ENCODE results near the gene WFDC12. TPM values are rescaled to one million over a fixed set of nuclear protein-coding genes. Genes with fewer than 3 reads are reported as not detected.

Gene WFDC12
- total RNA-seq, 2 experiments from 2014 or later, result not detected

DNA sequence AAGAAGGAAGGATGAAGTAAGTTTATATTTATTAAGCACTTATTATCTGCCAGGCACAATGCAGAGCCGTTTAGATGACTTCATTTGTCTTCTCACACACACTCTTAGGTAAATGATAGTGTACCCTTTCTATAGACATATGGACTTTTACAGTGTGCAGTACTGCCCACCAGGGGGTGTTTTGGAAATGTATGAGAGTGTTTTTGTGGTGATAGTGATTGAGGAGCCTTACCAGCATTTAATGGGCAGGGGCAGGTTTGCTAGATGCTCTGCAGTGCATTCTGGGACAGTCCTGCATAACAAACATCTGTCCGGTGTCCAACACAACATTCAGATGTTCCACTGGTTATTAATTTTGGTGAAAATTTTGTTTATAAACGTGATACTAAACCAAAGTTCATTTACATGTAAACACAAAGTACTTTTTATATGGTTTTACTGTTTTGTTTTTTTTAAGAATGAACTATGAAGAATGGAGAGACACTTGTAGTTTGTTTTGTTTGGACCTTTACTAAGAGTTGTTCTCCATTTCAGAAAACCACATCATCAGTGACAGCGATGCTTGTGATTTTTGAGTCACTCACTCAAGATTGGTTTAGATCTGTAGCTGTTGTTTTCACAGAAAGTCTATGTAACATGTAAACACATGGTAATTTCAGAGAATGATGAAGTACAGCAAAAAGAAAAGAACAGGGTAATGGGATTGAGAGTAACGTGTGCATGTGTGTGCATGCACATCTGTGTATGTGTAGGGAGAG lies 43.2 kb downstream of the WFDC12 start:
- no peaks in the 10 kb centered on the region for H4K20me1 ChIP-seq (ENCODE audit: insufficient read depth, low read length)
- no peaks in the 10 kb centered on the region for H3K4me1 ChIP-seq (ENCODE audit: insufficient read depth, low read length, poor library complexity, severe bottlenecking)
- TF ChIP-seq CTCF (conservative IDR thresholded peaks at IDR 0.05; ENCODE audit: low read length) (peak; percentile 71), EZH2phosphoT487 (IDR thresholded peaks at IDR 0.05; ENCODE audit: borderline replicate concordance, low read depth, low read length) (no peak)
- no peak overlapping the region for H3K27ac ChIP-seq (ENCODE audit: low read depth, low read length, poor library complexity, severe bottlenecking)
- H3K9me3 ChIP-seq (ENCODE audit: low read length), result peaks cover 7% of the 10 kb centered on the region; the same call in 1 of the 2 replicates
- BruUV-seq (replicated peaks), result no TSS peak
- H2AFZ ChIP-seq (ENCODE audit: low read length), result no peak overlapping the region
- H3K9me2 ChIP-seq (ENCODE audit: insufficient read depth, low read length), result no peaks in the 10 kb centered on the region
- no peak overlapping the region for H3K4me2 ChIP-seq (ENCODE audit: low read length)
- DNase-seq (ENCODE audit: low spot score), result peak; percentile 16
- no peaks in the 10 kb centered on the region for H3K79me2 ChIP-seq (ENCODE audit: insufficient read depth, low read depth, low read length)
- peaks cover 74% of the 10 kb centered on the region for H3K36me3 ChIP-seq (ENCODE audit: insufficient read depth, low read length)
- POLR2A ChIA-PET, result no interaction called here
- intact Hi-C loops (cut with micrococcal nuclease; ENCODE audit: unreplicated experiment), result no loop called here
- H3K4me3 ChIP-seq (ENCODE audit: low read depth, low read length, poor library complexity, severe bottlenecking), result no peak overlapping the region
- CTCF ChIA-PET (ENCODE audit: unreplicated experiment), result no interaction called here

DNA sequence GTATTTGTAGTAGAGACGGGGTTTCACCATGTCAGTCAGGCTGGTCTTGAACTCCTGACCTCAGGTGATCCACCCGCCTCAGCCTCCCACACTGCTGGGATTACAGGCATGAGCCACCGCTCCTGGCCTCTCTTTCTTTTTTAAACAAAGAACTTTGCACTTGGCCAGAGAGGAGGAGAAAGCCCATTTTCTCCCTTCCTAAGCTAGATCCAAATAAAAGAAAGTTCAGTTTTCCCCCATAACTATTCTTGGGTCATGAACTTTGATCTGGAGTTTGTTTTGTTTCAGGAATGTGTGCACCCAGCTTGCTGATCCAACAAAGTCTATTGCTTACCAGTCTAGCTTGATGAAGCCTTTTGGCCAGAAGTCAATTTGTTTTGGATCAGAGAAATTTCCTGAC lies 46.7 kb downstream of the WFDC12 start:
- peaks cover 4% of the 10 kb centered on the region; the same call in 1 of the 2 replicates for H3K9me3 ChIP-seq (ENCODE audit: low read length)
- BruUV-seq (replicated peaks), result no TSS peak
- DNase-seq (ENCODE audit: low spot score), result no peak
- ChIA-PET CTCF (ENCODE audit: unreplicated experiment) (interaction anchor here (1.4 kb wide), 1 partner anchor 27 kb away, joined by 3 read pairs; no protein-coding TSS in a partner anchor), POLR2A (interaction anchor here (0.6 kb wide), 1 partner anchor 21 kb away, joined by 3 read pairs; no protein-coding TSS in a partner anchor)
- H3K9me2 ChIP-seq (ENCODE audit: insufficient read depth, low read length), result no peaks in the 10 kb centered on the region
- no peaks in the 10 kb centered on the region for H3K4me1 ChIP-seq (ENCODE audit: insufficient read depth, low read length, poor library complexity, severe bottlenecking)
- H4K20me1 ChIP-seq (ENCODE audit: insufficient read depth, low read length), result no peaks in the 10 kb centered on the region
- no peak overlapping the region for H3K4me2 ChIP-seq (ENCODE audit: low read length)
- H3K79me2 ChIP-seq (ENCODE audit: insufficient read depth, low read depth, low read length), result no peaks in the 10 kb centered on the region
- no peak overlapping the region for H3K27ac ChIP-seq (ENCODE audit: low read depth, low read length, poor library complexity, severe bottlenecking)
- no peak for TF ChIP-seq CTCF (conservative IDR thresholded peaks at IDR 0.05; ENCODE audit: low read length)
- no peak for TF ChIP-seq EZH2phosphoT487 (IDR thresholded peaks at IDR 0.05; ENCODE audit: borderline replicate concordance, low read depth, low read length)
- H2AFZ ChIP-seq (ENCODE audit: low read length), result no peak overlapping the region
- peaks cover 99% of the 10 kb centered on the region for H3K36me3 ChIP-seq (ENCODE audit: insufficient read depth, low read length)
- intact Hi-C loops (cut with micrococcal nuclease; ENCODE audit: unreplicated experiment), result no loop called here
- H3K4me3 ChIP-seq (ENCODE audit: low read depth, low read length, poor library complexity, severe bottlenecking), result no peak overlapping the region

Other genes with a start within 250 kb of the WFDC12 start
- 60.5 and 72.8 TPM in 2 replicates for gene YWHAB, start 238.8 kb downstream of the WFDC12 start, total RNA-seq (2014; rRNA removed; shearing (Covaris generic))
- gene YWHAB, start 238.8 kb downstream of the WFDC12 start, total RNA-seq (2022), result 245 and 256 TPM in 2 replicates
- gene PABPC1L, start 214.4 kb downstream of the WFDC12 start, total RNA-seq (2014; rRNA removed; shearing (Covaris generic)), result 48.8 and 58.7 TPM in 2 replicates
- 171 and 203 TPM in 2 replicates for gene PABPC1L, start 214.4 kb downstream of the WFDC12 start, total RNA-seq (2022)
- 35.2 and 38.6 TPM in 2 replicates for gene TOMM34, start 164.1 kb downstream of the WFDC12 start, total RNA-seq (2014; rRNA removed; shearing (Covaris generic))
- gene TOMM34, start 164.1 kb downstream of the WFDC12 start, total RNA-seq (2022), result 48.2 and 50.6 TPM in 2 replicates
- gene STK4, start 158.0 kb downstream of the WFDC12 start, total RNA-seq (2014; rRNA removed; shearing (Covaris generic)), result 67.9 and 80.4 TPM in 2 replicates
- gene STK4, start 158.0 kb downstream of the WFDC12 start, total RNA-seq (2022), result 140 and 150 TPM in 2 replicates
- gene KCNS1, start 23.3 kb downstream of the WFDC12 start, total RNA-seq (2014; rRNA removed; shearing (Covaris generic)), result not detected in 2 replicates
- gene KCNS1, start 23.3 kb downstream of the WFDC12 start, total RNA-seq (2022), result not detected in 2 replicates
- not detected in 2 replicates for gene WFDC5, start 9.3 kb downstream of the WFDC12 start, total RNA-seq (2014; rRNA removed; shearing (Covaris generic))
- gene WFDC5, start 9.3 kb downstream of the WFDC12 start, total RNA-seq (2022), result not detected in 2 replicates
- gene PI3, start 50.4 kb upstream of the WFDC12 start, total RNA-seq (2014; rRNA removed; shearing (Covaris generic)), result not detected in 2 replicates
- not detected in 2 replicates for gene PI3, start 50.4 kb upstream of the WFDC12 start, total RNA-seq (2022)
- not detected in 2 replicates for gene SEMG1, start 82.6 kb upstream of the WFDC12 start, total RNA-seq (2014; rRNA removed; shearing (Covaris generic))
- not detected in 2 replicates for gene SEMG1, start 82.6 kb upstream of the WFDC12 start, total RNA-seq (2022)
- gene SEMG2, start 96.9 kb upstream of the WFDC12 start, total RNA-seq (2014; rRNA removed; shearing (Covaris generic)), result not detected in 2 replicates
- not detected in 2 replicates for gene SEMG2, start 96.9 kb upstream of the WFDC12 start, total RNA-seq (2022)
- gene SLPI, start 130.1 kb upstream of the WFDC12 start, total RNA-seq (2014; rRNA removed; shearing (Covaris generic)), result not detected in 2 replicates
- not detected in 2 replicates for gene SLPI, start 130.1 kb upstream of the WFDC12 start, total RNA-seq (2022)
- gene RBPJL, start 182.4 kb upstream of the WFDC12 start, total RNA-seq (2014; rRNA removed; shearing (Covaris generic)), result not detected in 2 replicates
- gene RBPJL, start 182.4 kb upstream of the WFDC12 start, total RNA-seq (2022), result not detected in 2 replicates
- 0.38 TPM in 1 of 2 replicates, not detected in the other for gene MATN4, start 183.8 kb upstream of the WFDC12 start, total RNA-seq (2014; rRNA removed; shearing (Covaris generic))
- gene MATN4, start 183.8 kb upstream of the WFDC12 start, total RNA-seq (2022), result 0.24 TPM in 1 of 2 replicates, not detected in the other
- gene SDC4, start 224.0 kb upstream of the WFDC12 start, total RNA-seq (2014; rRNA removed; shearing (Covaris generic)), result not detected in 2 replicates
- not detected in 2 replicates for gene SDC4, start 224.0 kb upstream of the WFDC12 start, total RNA-seq (2022)
- gene SYS1, start 238.7 kb upstream of the WFDC12 start, total RNA-seq (2014; rRNA removed; shearing (Covaris generic)), result 22.3 and 37.6 TPM in 2 replicates
- gene SYS1, start 238.7 kb upstream of the WFDC12 start, total RNA-seq (2022), result 8.6 and 9.6 TPM in 2 replicates

Data from OCI-LY7 (cell line).